OCI-LY1 (cell line): ENCODE data around the gene MAD1L1.

Experiments
- EZH2 ChIP-seq: fragments of 200-600 bp; sonication (generic), shearing (Covaris generic); IDR thresholded peaks from 2 replicates; pipeline ENCODE4 v1.8.0; 2017; ENCODE audit warnings: borderline replicate concordance, mixed run types, mild to moderate bottlenecking, antibody characterized with exemption, low read length, moderate library complexity, mixed read lengths
- TF ChIP-seq, protein P1 (sequence below): fragments of 200-600 bp; sonication (generic), shearing (Covaris generic); IDR thresholded peaks from 2 replicates; pipeline ENCODE4 v1.5.1; 2017; ENCODE audit warnings: mild to moderate bottlenecking, antibody characterized with exemption, low read length, moderate library complexity, mixed read lengths

DNA sequence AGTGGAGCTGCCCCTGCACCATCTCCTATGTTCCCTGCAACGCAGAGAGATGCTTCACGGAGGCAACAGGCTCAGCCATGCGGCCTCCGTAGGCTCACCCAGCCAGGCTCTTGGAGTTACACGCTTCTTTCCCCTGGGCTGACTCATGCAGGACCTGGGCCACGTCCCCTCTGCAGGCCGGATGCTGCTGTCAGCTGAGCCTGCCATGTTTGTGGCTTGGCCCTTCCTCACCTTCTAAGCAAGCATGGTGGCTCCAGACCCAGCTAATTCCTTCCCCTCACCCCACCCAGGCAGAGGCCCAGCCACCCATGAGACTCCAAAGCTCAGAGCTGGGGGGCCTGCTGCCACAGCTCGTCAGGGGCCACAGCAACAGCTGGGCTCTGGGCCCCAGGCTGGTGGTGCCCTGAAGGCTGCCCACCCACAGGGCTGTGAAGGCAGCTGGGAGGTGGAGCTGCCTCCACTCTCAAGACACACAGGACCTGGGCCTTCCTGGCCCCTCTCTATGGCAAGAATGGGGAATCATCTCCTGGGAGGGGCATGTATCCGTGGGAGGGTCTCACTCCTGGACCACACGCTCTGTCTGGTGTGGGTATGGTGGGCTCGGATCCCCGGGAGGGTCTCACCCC lies 343.1 kb downstream of the MAD1L1 start:
- TF ChIP-seq, protein P1, sequence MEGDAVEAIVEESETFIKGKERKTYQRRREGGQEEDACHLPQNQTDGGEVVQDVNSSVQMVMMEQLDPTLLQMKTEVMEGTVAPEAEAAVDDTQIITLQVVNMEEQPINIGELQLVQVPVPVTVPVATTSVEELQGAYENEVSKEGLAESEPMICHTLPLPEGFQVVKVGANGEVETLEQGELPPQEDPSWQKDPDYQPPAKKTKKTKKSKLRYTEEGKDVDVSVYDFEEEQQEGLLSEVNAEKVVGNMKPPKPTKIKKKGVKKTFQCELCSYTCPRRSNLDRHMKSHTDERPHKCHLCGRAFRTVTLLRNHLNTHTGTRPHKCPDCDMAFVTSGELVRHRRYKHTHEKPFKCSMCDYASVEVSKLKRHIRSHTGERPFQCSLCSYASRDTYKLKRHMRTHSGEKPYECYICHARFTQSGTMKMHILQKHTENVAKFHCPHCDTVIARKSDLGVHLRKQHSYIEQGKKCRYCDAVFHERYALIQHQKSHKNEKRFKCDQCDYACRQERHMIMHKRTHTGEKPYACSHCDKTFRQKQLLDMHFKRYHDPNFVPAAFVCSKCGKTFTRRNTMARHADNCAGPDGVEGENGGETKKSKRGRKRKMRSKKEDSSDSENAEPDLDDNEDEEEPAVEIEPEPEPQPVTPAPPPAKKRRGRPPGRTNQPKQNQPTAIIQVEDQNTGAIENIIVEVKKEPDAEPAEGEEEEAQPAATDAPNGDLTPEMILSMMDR: no peak
- no peak for TF ChIP-seq EZH2
